ENCODE data around the gene PPAT.
A peak's percentile ranks its signal among the peaks of the same experiment; 100 is the strongest.
"Not testable (repeated sequence)": the region's sequence is repeated elsewhere in the genome, so short reads cannot be mapped to it uniquely, and the experiment has no call there.

Gene PPAT

DNA sequence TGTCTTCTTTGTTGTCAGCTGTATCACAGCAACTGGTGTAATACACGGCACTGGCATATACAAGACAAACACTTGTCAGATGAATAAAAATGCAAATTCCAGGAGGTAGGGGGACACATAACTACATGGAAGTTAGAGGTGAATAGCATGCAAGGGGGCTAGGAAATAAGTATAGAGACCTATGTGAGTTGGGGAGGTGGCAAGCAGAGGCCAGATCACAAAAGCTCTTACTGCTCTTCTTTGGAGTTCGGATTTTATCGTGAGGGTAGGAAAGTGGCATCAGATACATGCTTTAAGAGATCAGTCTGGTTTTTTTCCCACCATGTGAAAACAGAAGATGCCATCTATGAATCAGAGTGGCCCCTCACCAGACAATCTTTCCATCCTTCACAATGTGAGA is 29.2 kb upstream of the PPAT start:
- peaks cover 35% of the 10 kb centered on the region for H3K4me1 ChIP-seq (ENCODE audit: control insufficient read depth, insufficient read depth, low read length)
- H3K9ac ChIP-seq (ENCODE audit: low read length) = no peak overlapping the region
- H3K9me3 ChIP-seq (ENCODE audit: control insufficient read depth, low read length) = no peaks in the 10 kb centered on the region
- H3K4me3 ChIP-seq (ENCODE audit: low read length) = no peak overlapping the region
- H3K36me3 ChIP-seq (ENCODE audit: control insufficient read depth, insufficient read depth, low read length, severe bottlenecking) = peaks cover 34% of the 10 kb centered on the region
- DNase-seq (ENCODE audit: low read depth) = no peak
- no peaks in the 10 kb centered on the region for H3K27me3 ChIP-seq (replicated peaks; ENCODE audit: control insufficient read depth, insufficient read depth, low read length)

DNA sequence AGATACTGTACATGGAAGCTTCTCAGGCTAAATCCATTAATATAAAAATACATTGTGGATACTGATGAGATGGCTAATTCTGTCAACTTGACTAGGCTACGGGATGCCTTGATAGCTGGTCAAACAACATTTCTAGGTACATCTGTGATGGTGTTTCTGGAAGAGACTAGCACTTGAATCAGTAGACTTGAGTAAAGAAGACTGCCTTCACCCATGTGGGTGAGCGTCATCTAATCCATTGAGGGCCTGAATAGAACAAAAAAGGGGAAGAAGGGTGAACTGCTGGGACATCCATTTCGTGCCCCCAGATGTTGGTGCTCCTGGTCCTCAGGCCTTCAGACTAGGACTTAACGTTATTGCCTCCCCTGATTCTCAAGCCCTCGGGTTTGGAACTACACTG is 28.3 kb upstream of the PPAT start:
- Histone ChIP-seq H3K36me3 (ENCODE audit: control insufficient read depth, insufficient read depth, low read length, severe bottlenecking) (peaks cover 39% of the 10 kb centered on the region), H3K27me3 (replicated peaks; ENCODE audit: control insufficient read depth, insufficient read depth, low read length) (no peaks in the 10 kb centered on the region), H3K4me3 (ENCODE audit: low read length) (no peak overlapping the region), H3K4me1 (ENCODE audit: control insufficient read depth, insufficient read depth, low read length) (peaks cover 29% of the 10 kb centered on the region), H3K9ac (ENCODE audit: low read length) (no peak overlapping the region), H3K9me3 (ENCODE audit: control insufficient read depth, low read length) (no peaks in the 10 kb centered on the region)
- no peak for DNase-seq (ENCODE audit: low read depth)

DNA sequence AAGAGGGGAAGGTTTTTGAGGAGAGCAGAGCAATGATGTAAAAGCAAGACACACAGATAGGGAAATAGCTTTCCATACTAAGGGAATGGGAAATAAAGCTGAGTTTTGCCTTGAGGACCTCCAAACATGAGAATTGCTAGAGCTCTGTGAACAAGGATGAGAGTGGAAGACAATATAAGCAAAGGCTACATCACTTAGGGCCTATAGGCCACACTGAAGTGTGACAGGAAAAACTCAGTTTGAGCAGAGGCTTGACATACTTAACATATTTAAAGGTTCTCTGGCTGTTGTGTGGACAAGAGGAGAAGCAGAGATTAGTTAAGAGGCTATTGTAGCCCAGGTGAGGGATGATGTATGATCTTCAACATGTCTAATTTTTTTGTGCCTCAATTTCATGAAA is 26.7 kb upstream of the PPAT start:
- no peaks in the 10 kb centered on the region for H3K27me3 ChIP-seq (replicated peaks; ENCODE audit: control insufficient read depth, insufficient read depth, low read length)
- peaks cover 24% of the 10 kb centered on the region for H3K4me1 ChIP-seq (ENCODE audit: control insufficient read depth, insufficient read depth, low read length)
- DNase-seq (ENCODE audit: low read depth) = no peak
- no peak overlapping the region for H3K4me3 ChIP-seq (ENCODE audit: low read length)
- H3K9ac ChIP-seq (ENCODE audit: low read length) = no peak overlapping the region
- H3K36me3 ChIP-seq (ENCODE audit: control insufficient read depth, insufficient read depth, low read length, severe bottlenecking) = peaks cover 52% of the 10 kb centered on the region
- H3K9me3 ChIP-seq (ENCODE audit: control insufficient read depth, low read length) = no peaks in the 10 kb centered on the region

- no peak overlapping the region for H3K4me3 ChIP-seq (ENCODE audit: low read length)
- DNase-seq (ENCODE audit: low read depth) = no peak
- peaks cover 72% of the 10 kb centered on the region for H3K36me3 ChIP-seq (ENCODE audit: control insufficient read depth, insufficient read depth, low read length, severe bottlenecking)
- no peaks in the 10 kb centered on the region for H3K9me3 ChIP-seq (ENCODE audit: control insufficient read depth, low read length)
- H3K9ac ChIP-seq (ENCODE audit: low read length) = peak overlapping the region; percentile 20
- H3K4me1 ChIP-seq (ENCODE audit: control insufficient read depth, insufficient read depth, low read length) = peaks cover 12% of the 10 kb centered on the region
- no peaks in the 10 kb centered on the region for H3K27me3 ChIP-seq (replicated peaks; ENCODE audit: control insufficient read depth, insufficient read depth, low read length)
Measured at GRCh38 chr4:56460085-56460484, 24.7 kb upstream of the PPAT start.

GRCh38 chr4:56450342-56450741 is 14.9 kb upstream of the PPAT start:
- Histone ChIP-seq H3K4me3 (ENCODE audit: low read length) (no peak overlapping the region), H3K36me3 (ENCODE audit: control insufficient read depth, insufficient read depth, low read length, severe bottlenecking) (peaks cover 76% of the 10 kb centered on the region), H3K27me3 (replicated peaks; ENCODE audit: control insufficient read depth, insufficient read depth, low read length) (no peaks in the 10 kb centered on the region), H3K9ac (ENCODE audit: low read length) (no peak overlapping the region), H3K4me1 (ENCODE audit: control insufficient read depth, insufficient read depth, low read length) (no peaks in the 10 kb centered on the region), H3K9me3 (ENCODE audit: control insufficient read depth, low read length) (no peaks in the 10 kb centered on the region)
- DNase-seq (ENCODE audit: low read depth) = no peak

DNA sequence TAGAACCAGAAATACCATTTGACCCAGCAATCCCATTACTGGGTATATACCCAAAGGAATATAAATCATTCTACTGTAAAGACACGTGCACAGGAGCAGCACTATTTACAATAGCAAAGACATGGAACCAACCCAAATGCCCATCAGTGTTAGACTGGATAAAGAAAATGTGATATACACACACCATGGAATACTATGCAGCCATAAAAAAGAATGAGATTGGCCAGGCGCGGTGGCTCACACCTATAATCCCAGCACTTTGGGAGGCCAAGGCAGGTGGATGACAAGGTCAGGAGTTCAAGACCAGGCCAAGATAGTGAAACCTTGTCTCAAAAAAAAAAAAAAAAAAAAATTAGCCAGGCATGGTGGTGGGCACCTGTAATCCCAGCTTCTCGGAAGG is 14.1 kb upstream of the PPAT start:
- H3K9ac ChIP-seq (ENCODE audit: low read length); DNase-seq (ENCODE audit: low read depth); H3K4me3 ChIP-seq (ENCODE audit: low read length); H3K9me3 ChIP-seq (ENCODE audit: control insufficient read depth, low read length); H3K27me3 ChIP-seq (replicated peaks; ENCODE audit: control insufficient read depth, insufficient read depth, low read length); H3K4me1 ChIP-seq (ENCODE audit: control insufficient read depth, insufficient read depth, low read length): not testable (repeated sequence)
- peaks cover 75% of the 10 kb centered on the region for H3K36me3 ChIP-seq (ENCODE audit: control insufficient read depth, insufficient read depth, low read length, severe bottlenecking)

- Histone ChIP-seq H3K36me3 (ENCODE audit: control insufficient read depth, insufficient read depth, low read length, severe bottlenecking) (peaks cover 75% of the 10 kb centered on the region), H3K9me3 (ENCODE audit: control insufficient read depth, low read length) (no peaks in the 10 kb centered on the region), H3K4me1 (ENCODE audit: control insufficient read depth, insufficient read depth, low read length) (no peaks in the 10 kb centered on the region), H3K9ac (ENCODE audit: low read length) (no peak overlapping the region), H3K4me3 (ENCODE audit: low read length) (no peak overlapping the region), H3K27me3 (replicated peaks; ENCODE audit: control insufficient read depth, insufficient read depth, low read length) (no peaks in the 10 kb centered on the region)
- DNase-seq (ENCODE audit: low read depth) = no peak
Measured at GRCh38 chr4:56448301-56448700, 12.9 kb upstream of the PPAT start.

DNA sequence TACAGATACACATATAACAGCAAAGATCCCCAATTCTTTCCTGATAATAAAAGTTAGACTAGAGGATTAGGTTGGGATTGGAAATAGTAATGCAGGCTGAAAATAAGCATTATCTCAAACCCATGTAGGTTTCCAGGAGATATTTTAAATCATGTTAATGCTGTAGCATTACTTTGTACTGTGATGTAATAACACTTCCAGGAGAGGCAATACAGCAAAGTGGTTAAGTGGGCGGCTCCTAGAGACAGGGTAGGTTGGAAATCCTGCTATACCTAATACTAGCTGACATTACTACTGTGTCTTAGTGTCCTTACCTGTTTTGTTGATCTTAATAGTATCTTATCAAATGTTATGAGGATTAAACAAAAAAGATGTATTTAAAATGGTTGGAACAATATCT is 10.3 kb upstream of the PPAT start:
- Histone ChIP-seq H3K36me3 (ENCODE audit: control insufficient read depth, insufficient read depth, low read length, severe bottlenecking) (peaks cover 69% of the 10 kb centered on the region), H3K4me1 (ENCODE audit: control insufficient read depth, insufficient read depth, low read length) (peaks cover 5% of the 10 kb centered on the region), H3K9me3 (ENCODE audit: control insufficient read depth, low read length) (no peaks in the 10 kb centered on the region), H3K27me3 (replicated peaks; ENCODE audit: control insufficient read depth, insufficient read depth, low read length) (no peaks in the 10 kb centered on the region), H3K4me3 (ENCODE audit: low read length) (no peak overlapping the region), H3K9ac (ENCODE audit: low read length) (no peak overlapping the region)
- no peak for DNase-seq (ENCODE audit: low read depth)

DNA sequence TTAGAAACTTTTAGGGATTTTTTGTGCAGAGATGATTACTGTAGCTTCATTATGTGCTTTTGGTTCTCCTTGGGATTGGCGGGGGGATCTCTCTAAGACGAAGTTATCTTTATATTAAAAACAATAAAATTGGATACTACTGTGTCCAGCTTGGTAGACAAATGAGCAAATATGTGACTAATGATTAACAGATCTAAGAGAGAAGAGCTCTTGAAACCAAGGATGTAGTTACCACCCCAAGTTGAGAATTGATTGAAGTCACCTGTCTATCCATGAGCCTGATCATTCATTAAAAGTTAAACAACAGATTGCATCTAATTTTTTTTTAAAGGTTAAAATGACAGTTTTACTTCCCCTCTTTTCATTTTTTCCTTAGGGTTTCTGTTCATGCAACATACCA is 9.3 kb upstream of the PPAT start:
- peaks cover 59% of the 10 kb centered on the region for H3K36me3 ChIP-seq (ENCODE audit: control insufficient read depth, insufficient read depth, low read length, severe bottlenecking)
- no peak overlapping the region for H3K9ac ChIP-seq (ENCODE audit: low read length)
- no peak for DNase-seq (ENCODE audit: low read depth)

GRCh38 chr4:56440983-56441382 is 5.6 kb upstream of the PPAT start:
- no peaks in the 10 kb centered on the region for H3K9me3 ChIP-seq (ENCODE audit: control insufficient read depth, low read length)
- no peak overlapping the region for H3K4me3 ChIP-seq (ENCODE audit: low read length)
- no peak overlapping the region for H3K9ac ChIP-seq (ENCODE audit: low read length)
- peaks cover 11% of the 10 kb centered on the region for H3K4me1 ChIP-seq (ENCODE audit: control insufficient read depth, insufficient read depth, low read length)
- no peak for DNase-seq (ENCODE audit: low read depth)
- H3K27me3 ChIP-seq (replicated peaks; ENCODE audit: control insufficient read depth, insufficient read depth, low read length) = no peaks in the 10 kb centered on the region
- peaks cover 36% of the 10 kb centered on the region for H3K36me3 ChIP-seq (ENCODE audit: control insufficient read depth, insufficient read depth, low read length, severe bottlenecking)

More for the DNA sequence above, 9.3 kb upstream of the PPAT start:
- H3K9me3 ChIP-seq (ENCODE audit: control insufficient read depth, low read length) = no peaks in the 10 kb centered on the region
- H3K4me3 ChIP-seq (ENCODE audit: low read length) = no peak overlapping the region
- no peaks in the 10 kb centered on the region for H3K27me3 ChIP-seq (replicated peaks; ENCODE audit: control insufficient read depth, insufficient read depth, low read length)
- peaks cover 7% of the 10 kb centered on the region for H3K4me1 ChIP-seq (ENCODE audit: control insufficient read depth, insufficient read depth, low read length)

GRCh38 chr4:56438766-56439165 is 3.4 kb upstream of the PPAT start:
- H3K27me3 ChIP-seq (replicated peaks; ENCODE audit: control insufficient read depth, insufficient read depth, low read length) = no peaks in the 10 kb centered on the region
- no peak overlapping the region for H3K4me3 ChIP-seq (ENCODE audit: low read length)
- H3K9me3 ChIP-seq (ENCODE audit: control insufficient read depth, low read length) = no peaks in the 10 kb centered on the region
- H3K36me3 ChIP-seq (ENCODE audit: control insufficient read depth, insufficient read depth, low read length, severe bottlenecking) = peaks cover 21% of the 10 kb centered on the region
- no peak for DNase-seq (ENCODE audit: low read depth)
- no peak overlapping the region for H3K9ac ChIP-seq (ENCODE audit: low read length)
- H3K4me1 ChIP-seq (ENCODE audit: control insufficient read depth, insufficient read depth, low read length) = peaks cover 17% of the 10 kb centered on the region

- H3K9ac ChIP-seq (ENCODE audit: low read length) = peak overlapping the region; percentile 91
- peak overlapping the region; percentile 98 for H3K4me3 ChIP-seq (ENCODE audit: low read length)
- peak; percentile 74 for DNase-seq (ENCODE audit: low read depth)
- no peaks in the 10 kb centered on the region for H3K36me3 ChIP-seq (ENCODE audit: control insufficient read depth, insufficient read depth, low read length, severe bottlenecking)
- H3K4me1 ChIP-seq (ENCODE audit: control insufficient read depth, insufficient read depth, low read length) = peaks cover 10% of the 10 kb centered on the region
- H3K27me3 ChIP-seq (replicated peaks; ENCODE audit: control insufficient read depth, insufficient read depth, low read length) = no peaks in the 10 kb centered on the region
- no peaks in the 10 kb centered on the region for H3K9me3 ChIP-seq (ENCODE audit: control insufficient read depth, low read length)
Measured at GRCh38 chr4:56434599-56435139, 746 bp downstream of the PPAT start.
